Effector memory CD4-positive, alpha-beta T cell (primary cell): ENCODE results near the gene MRPL17.
"Not testable (repeated sequence)": the region's sequence is repeated elsewhere in the genome, so short reads cannot be mapped to it uniquely, and the experiment has no call there.

Source experiments
- DNase-seq, 3 donors: peaks; one replicate each; pipeline ENCODE4 v3.0.0-alpha.2; 2020
- H3K27ac ChIP-seq: 2 replicates; pipeline ENCODE4 v1.7.0; 2013; ENCODE audit warnings: mild to moderate bottlenecking, low read length, moderate library complexity; ENCODE audit not compliant: insufficient read depth, poor library complexity, severe bottlenecking
- H3K27me3 ChIP-seq: replicated peaks from 2 replicates; pipeline ENCODE4 v1.7.0; 2013; ENCODE audit warnings: mild to moderate bottlenecking, low read length; ENCODE audit not compliant: insufficient read depth, control insufficient read depth, poor library complexity, severe bottlenecking
- H3K36me3 ChIP-seq: 2 replicates; pipeline ENCODE4 v1.7.0; 2013; ENCODE audit warnings: mild to moderate bottlenecking, low read length, moderate library complexity; ENCODE audit not compliant: control insufficient read depth, insufficient read depth
- H3K4me1 ChIP-seq: 2 replicates; pipeline ENCODE4 v1.7.0; 2013; ENCODE audit warnings: low read length, mild to moderate bottlenecking; ENCODE audit not compliant: control insufficient read depth, insufficient read depth, poor library complexity, severe bottlenecking
- H3K4me3 ChIP-seq: 2 replicates; pipeline ENCODE4 v1.7.0; 2013; ENCODE audit warnings: low read length, low read depth, mild to moderate bottlenecking; ENCODE audit not compliant: insufficient read depth, poor library complexity, severe bottlenecking
- H3K9me3 ChIP-seq: 2 replicates; pipeline ENCODE4 v1.7.0; 2013; ENCODE audit warnings: mild to moderate bottlenecking, low read length, moderate library complexity; ENCODE audit not compliant: control insufficient read depth
- total RNA-seq, 3 donors: gene quantifications; one replicate each; lab custom pipeline; 2026; lab: John Stamatoyannopoulos, UW

Gene MRPL17
- 5.7 to 10.3 (median 8.6) reads per million in 3 donors for total RNA-seq

- Histone ChIP-seq H3K36me3 (no peaks in the 10 kb centered on the region), H3K4me1 (peaks cover 17% of the 10 kb centered on the region), H3K27me3 (no peaks in the 10 kb centered on the region)
Observed at GRCh38 chr11:6682936-6683861, at the start of gene MRPL17. Gene MRPL17, minus strand, starts transcription at chr11:6683340. Its CDS starts 44 bp downstream, at chr11:6683296.

GRCh38 chr11:6727971-6728760 is 45.0 kb upstream of the MRPL17 start:
- Histone ChIP-seq H3K4me1 (peaks cover 21% of the 10 kb centered on the region), H3K27me3 (no peaks in the 10 kb centered on the region), H3K9me3 (no peaks in the 10 kb centered on the region), H3K4me3 (no peak overlapping the region), H3K36me3 (peaks cover 7% of the 10 kb centered on the region), H3K27ac (no peak overlapping the region)
- DNase-seq, result no peak

More at GRCh38 chr11:6682936-6683861, at the start of gene MRPL17:
- no peaks in the 10 kb centered on the region for H3K9me3 ChIP-seq
- peak within 1 kb of the TSS; percentile 86 for H3K4me3 ChIP-seq
- H3K27ac ChIP-seq, result peak within 1 kb of the TSS; percentile 81
- peak; percentile 98 to 99 (median 99) for DNase-seq

- Histone ChIP-seq H3K36me3 (peaks cover 18% of the 10 kb centered on the region), H3K4me1 (peaks cover 37% of the 10 kb centered on the region), H3K4me3 (no peak overlapping the region), H3K27me3 (no peaks in the 10 kb centered on the region), H3K9me3 (no peaks in the 10 kb centered on the region), H3K27ac (no peak overlapping the region)
- DNase-seq, result no peak
Observed at GRCh38 chr11:6725386-6725896, 42.3 kb upstream of the MRPL17 start.

GRCh38 chr11:6724013-6724412 is 40.9 kb upstream of the MRPL17 start:
- DNase-seq, result no peak
- Histone ChIP-seq H3K9me3 (no peaks in the 10 kb centered on the region), H3K4me3 (no peak overlapping the region), H3K36me3 (peaks cover 26% of the 10 kb centered on the region), H3K27me3 (no peaks in the 10 kb centered on the region), H3K27ac (no peak overlapping the region), H3K4me1 (peaks cover 47% of the 10 kb centered on the region)

- Histone ChIP-seq H3K27ac (no peak overlapping the region), H3K36me3 (peaks cover 20% of the 10 kb centered on the region)
- DNase-seq, result no peak
Observed at GRCh38 chr11:6721343-6721742, 38.2 kb upstream of the MRPL17 start.

GRCh38 chr11:6719576-6719975 is 36.4 kb upstream of the MRPL17 start:
- Histone ChIP-seq H3K27ac (no peak overlapping the region), H3K36me3 (peaks cover 19% of the 10 kb centered on the region), H3K27me3 (no peaks in the 10 kb centered on the region), H3K4me3 (no peak overlapping the region), H3K9me3 (no peaks in the 10 kb centered on the region), H3K4me1 (peaks cover 36% of the 10 kb centered on the region)
- no peak for DNase-seq

More at GRCh38 chr11:6721343-6721742, 38.2 kb upstream of the MRPL17 start:
- H3K27me3 ChIP-seq, result no peaks in the 10 kb centered on the region
- peaks cover 41% of the 10 kb centered on the region for H3K4me1 ChIP-seq
- H3K4me3 ChIP-seq, result no peak overlapping the region
- H3K9me3 ChIP-seq, result no peaks in the 10 kb centered on the region

GRCh38 chr11:6717426-6717825 is 34.3 kb upstream of the MRPL17 start:
- H3K4me1 ChIP-seq, result peaks cover 23% of the 10 kb centered on the region
- DNase-seq, result no peak

GRCh38 chr11:6711552-6711951 is 28.4 kb upstream of the MRPL17 start:
- H3K36me3 ChIP-seq, H3K27ac ChIP-seq, H3K9me3 ChIP-seq, H3K4me1 ChIP-seq, H3K27me3 ChIP-seq, H3K4me3 ChIP-seq: not testable (repeated sequence)
- DNase-seq, result peak in 1 of 3 donors; percentile 8

More at GRCh38 chr11:6717426-6717825, 34.3 kb upstream of the MRPL17 start:
- no peaks in the 10 kb centered on the region for H3K27me3 ChIP-seq
- peaks cover 12% of the 10 kb centered on the region for H3K36me3 ChIP-seq
- H3K4me3 ChIP-seq, result no peak overlapping the region
- no peaks in the 10 kb centered on the region for H3K9me3 ChIP-seq
- no peak overlapping the region for H3K27ac ChIP-seq

GRCh38 chr11:6708876-6709275 is 25.7 kb upstream of the MRPL17 start:
- Histone ChIP-seq H3K36me3 (peaks cover 7% of the 10 kb centered on the region), H3K4me3 (no peak overlapping the region), H3K9me3 (no peaks in the 10 kb centered on the region), H3K27ac (no peak overlapping the region), H3K4me1 (no peaks in the 10 kb centered on the region), H3K27me3 (no peaks in the 10 kb centered on the region)
- DNase-seq, result no peak
